ENCODE measurements around the gene TDP2.
"Not testable (repeated sequence)": the region's sequence is repeated elsewhere in the genome, so short reads cannot be mapped to it uniquely, and the experiment has no call there.

Gene TDP2

GRCh38 chr6:24646771-24647170, 19.9 kb downstream of the TDP2 start:
- no peak for DNase-seq

- no peak for DNase-seq
Measured at GRCh38 chr6:24644377-24644776, 22.3 kb downstream of the TDP2 start.

- no peak for DNase-seq
Measured at GRCh38 chr6:24643920-24644319, 22.8 kb downstream of the TDP2 start.

- DNase-seq, result no peak
Measured at GRCh38 chr6:24642061-24642460, 24.6 kb downstream of the TDP2 start.

GRCh38 chr6:24640631-24641030, 26.1 kb downstream of the TDP2 start:
- not testable (repeated sequence) for DNase-seq

GRCh38 chr6:24640166-24640565, 26.5 kb downstream of the TDP2 start:
- no peak for DNase-seq

- DNase-seq, result no peak
Measured at GRCh38 chr6:24636681-24637080, 30.0 kb downstream of the TDP2 start.

GRCh38 chr6:24632573-24632972, 34.1 kb downstream of the TDP2 start:
- no peak for DNase-seq

GRCh38 chr6:24631671-24632070, 35.0 kb downstream of the TDP2 start:
- no peak for DNase-seq

- DNase-seq, result peak in 1 of 2 donors; percentile 46
Measured at GRCh38 chr6:24630856-24631505, 35.7 kb downstream of the TDP2 start.

GRCh38 chr6:24621626-24622289, 44.9 kb downstream of the TDP2 start:
- DNase-seq, result no peak

- no peak for DNase-seq
Measured at GRCh38 chr6:24620637-24621036, 46.1 kb downstream of the TDP2 start.

GRCh38 chr6:24619661-24620060, 47.0 kb downstream of the TDP2 start:
- DNase-seq, result no peak

GRCh38 chr6:24614648-24615047, 52.1 kb downstream of the TDP2 start:
- no peak for DNase-seq

- DNase-seq, result no peak
Measured at GRCh38 chr6:24614043-24614420, 52.7 kb downstream of the TDP2 start.

GRCh38 chr6:24613361-24614042, 53.2 kb downstream of the TDP2 start:
- no peak for DNase-seq

- no peak for DNase-seq
Measured at GRCh38 chr6:24610672-24611071, 56.0 kb downstream of the TDP2 start.

- DNase-seq, result no peak
Measured at GRCh38 chr6:24607310-24608105, 59.2 kb downstream of the TDP2 start.

GRCh38 chr6:24606200-24606930, 60.3 kb downstream of the TDP2 start:
- DNase-seq, result no peak

GRCh38 chr6:24603241-24603640, 63.5 kb downstream of the TDP2 start:
- no peak for DNase-seq

- no peak for DNase-seq
Measured at GRCh38 chr6:24600903-24601302, 65.8 kb downstream of the TDP2 start.
